GM12872 (cell line): ENCODE data around the gene SENP1.

Experiments used
- CTCF ChIP-seq: IDR thresholded peaks from 3 replicates; pipeline ENCODE4 v1.5.1; 2011; ENCODE audit warnings: low read depth, mild to moderate bottlenecking, low read length, moderate library complexity; ENCODE audit not compliant: insufficient read depth

The SENP1 gene

GRCh38 chr12:48012070-48012469, 93.8 kb downstream of the SENP1 start:
- TF ChIP-seq CTCF, result no peak

- no peak for TF ChIP-seq CTCF
Measured at GRCh38 chr12:48010366-48010970, 95.4 kb downstream of the SENP1 start.

GRCh38 chr12:48009471-48009870, 96.4 kb downstream of the SENP1 start:
- TF ChIP-seq CTCF, result no peak

- TF ChIP-seq CTCF, result no peak
Measured at GRCh38 chr12:48008950-48009349, 96.9 kb downstream of the SENP1 start.

- TF ChIP-seq CTCF, result no peak
Measured at GRCh38 chr12:48008349-48008748, 97.5 kb downstream of the SENP1 start.

- no peak for TF ChIP-seq CTCF
Measured at GRCh38 chr12:48007206-48007605, 98.7 kb downstream of the SENP1 start.

- TF ChIP-seq CTCF, result no peak
Measured at GRCh38 chr12:48005750-48006021, 100.2 kb downstream of the SENP1 start.
